ENCODE measurements around the gene DPY19L1. TPM values are rescaled to one million over a fixed set of nuclear protein-coding genes. Genes with fewer than 3 reads are reported as not detected.
"Not testable (repeated sequence)": the region's sequence is repeated elsewhere in the genome, so short reads cannot be mapped to it uniquely, and the experiment has no call there.

DPY19L1 gene
- total RNA-seq, 4 donors from 2014 or later = 4.1 to 6.8 (median 5.1) TPM

DNA sequence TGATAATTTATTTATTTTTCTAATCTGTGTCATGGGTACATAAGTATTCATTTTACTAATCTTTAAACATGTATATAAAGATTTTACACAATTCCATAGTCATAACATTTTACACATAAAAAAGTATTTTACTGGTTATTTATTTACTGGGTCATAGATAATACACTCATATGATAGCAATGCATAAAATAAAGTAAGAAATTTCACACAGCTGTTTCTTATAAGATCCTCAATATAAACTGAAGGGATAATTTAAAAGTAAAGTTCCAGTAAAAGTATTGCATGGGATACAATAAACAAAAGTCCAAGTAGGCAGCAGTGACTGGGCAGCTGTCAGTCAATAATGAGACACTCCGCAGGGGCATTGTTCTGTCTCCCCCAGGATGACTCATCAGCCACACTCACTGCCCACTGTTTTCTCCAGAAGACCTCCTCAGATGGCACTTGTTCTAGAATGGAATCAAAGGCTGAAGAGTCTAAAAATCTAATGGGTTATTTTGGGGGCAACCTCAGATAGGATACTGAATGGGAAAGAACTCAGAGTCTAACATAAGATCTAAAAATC, 32.7 kb downstream of the DPY19L1 start:
- Histone ChIP-seq H3K4me3 (no peak overlapping the region), H3K27me3 (no peaks in the 10 kb centered on the region), H3K36me3 (no peaks in the 10 kb centered on the region), H3K27ac (peak overlapping the region in 3 of 4 donors; percentile 22 to 72 (median 68)), H3K9me3 (no peaks in the 10 kb centered on the region), H3K4me1 (peaks cover 0 to 10% (median 0%) of the 10 kb centered on the region in 4 donors)
- TF ChIP-seq, protein P1, sequence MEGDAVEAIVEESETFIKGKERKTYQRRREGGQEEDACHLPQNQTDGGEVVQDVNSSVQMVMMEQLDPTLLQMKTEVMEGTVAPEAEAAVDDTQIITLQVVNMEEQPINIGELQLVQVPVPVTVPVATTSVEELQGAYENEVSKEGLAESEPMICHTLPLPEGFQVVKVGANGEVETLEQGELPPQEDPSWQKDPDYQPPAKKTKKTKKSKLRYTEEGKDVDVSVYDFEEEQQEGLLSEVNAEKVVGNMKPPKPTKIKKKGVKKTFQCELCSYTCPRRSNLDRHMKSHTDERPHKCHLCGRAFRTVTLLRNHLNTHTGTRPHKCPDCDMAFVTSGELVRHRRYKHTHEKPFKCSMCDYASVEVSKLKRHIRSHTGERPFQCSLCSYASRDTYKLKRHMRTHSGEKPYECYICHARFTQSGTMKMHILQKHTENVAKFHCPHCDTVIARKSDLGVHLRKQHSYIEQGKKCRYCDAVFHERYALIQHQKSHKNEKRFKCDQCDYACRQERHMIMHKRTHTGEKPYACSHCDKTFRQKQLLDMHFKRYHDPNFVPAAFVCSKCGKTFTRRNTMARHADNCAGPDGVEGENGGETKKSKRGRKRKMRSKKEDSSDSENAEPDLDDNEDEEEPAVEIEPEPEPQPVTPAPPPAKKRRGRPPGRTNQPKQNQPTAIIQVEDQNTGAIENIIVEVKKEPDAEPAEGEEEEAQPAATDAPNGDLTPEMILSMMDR (IDR thresholded peaks at IDR 0.05) = no peak
- TF ChIP-seq POLR2A (IDR thresholded peaks at IDR 0.05) = no peak
- DNase-seq = no peak

DNA sequence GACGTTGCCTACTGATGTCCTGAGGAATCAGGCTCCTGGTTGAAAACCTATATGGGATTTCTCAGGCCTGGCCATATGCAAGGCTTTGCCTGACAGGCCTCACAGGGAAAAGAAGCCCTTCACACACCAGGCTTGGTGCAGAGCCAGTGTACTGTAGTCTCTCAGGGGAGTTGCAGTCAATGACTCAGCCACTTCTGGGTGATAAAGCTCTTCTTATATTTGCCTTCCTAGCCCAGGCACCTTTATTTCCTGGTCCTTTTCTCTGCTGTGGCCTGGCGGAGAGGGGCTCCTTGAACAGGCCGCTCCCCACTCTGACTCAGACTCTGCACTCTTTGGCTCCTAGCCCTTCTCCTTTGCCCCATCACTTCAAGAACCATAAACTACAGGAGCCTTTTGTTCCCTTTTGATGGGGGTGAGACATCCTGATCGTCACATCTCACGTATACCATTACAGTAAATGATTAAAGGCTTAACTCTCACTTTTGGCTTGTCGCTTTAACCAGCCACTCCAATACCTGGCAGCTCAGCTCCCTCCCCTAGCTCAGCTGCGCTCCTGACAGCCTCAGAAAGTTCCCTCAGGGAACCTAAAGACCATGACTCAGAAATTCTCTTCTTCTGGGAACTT, 33.5 kb downstream of the DPY19L1 start:
- Histone ChIP-seq H3K27me3 (no peaks in the 10 kb centered on the region), H3K4me1 (peaks cover 0 to 10% (median 0%) of the 10 kb centered on the region in 4 donors), H3K9me3 (no peaks in the 10 kb centered on the region), H3K27ac (peak overlapping the region in 3 of 4 donors; percentile 43 to 87 (median 68)), H3K4me3 (no peak overlapping the region), H3K36me3 (no peaks in the 10 kb centered on the region)
- peak in 2 of 3 donors; percentile 79 to 86 for DNase-seq
- TF ChIP-seq, protein P1 (IDR thresholded peaks at IDR 0.05) = no peak
- TF ChIP-seq POLR2A (IDR thresholded peaks at IDR 0.05) = peak in 1 of 2 donors; percentile 25

DNA sequence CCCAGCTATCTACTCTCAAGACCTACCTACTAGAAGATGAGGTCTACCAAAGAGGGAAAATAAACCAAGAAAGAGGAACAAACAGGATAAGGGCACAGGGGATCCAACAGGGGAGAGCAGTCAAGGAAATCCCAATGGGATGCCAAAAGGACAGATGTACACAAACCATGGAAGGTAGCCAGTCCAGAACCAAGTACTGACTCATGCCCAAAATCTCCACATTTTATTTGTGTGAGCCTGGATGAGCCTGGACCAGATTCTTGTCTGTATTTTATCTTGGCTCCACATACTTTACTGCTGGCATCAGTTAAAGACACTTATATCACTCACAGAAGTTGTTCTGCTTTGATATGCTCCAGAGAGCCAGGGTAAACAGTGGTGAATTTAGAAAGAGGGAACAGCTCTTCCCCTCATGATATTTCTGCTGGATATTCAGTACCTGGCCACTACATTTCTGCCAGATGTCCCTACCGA, 34.1 kb downstream of the DPY19L1 start:
- H3K4me1 ChIP-seq, H3K36me3 ChIP-seq, DNase-seq, H3K9me3 ChIP-seq, H3K4me3 ChIP-seq, H3K27me3 ChIP-seq: not testable (repeated sequence)
- H3K27ac ChIP-seq = peak overlapping the region in 3 of 4 donors; percentile 43 to 87 (median 68)

DNA sequence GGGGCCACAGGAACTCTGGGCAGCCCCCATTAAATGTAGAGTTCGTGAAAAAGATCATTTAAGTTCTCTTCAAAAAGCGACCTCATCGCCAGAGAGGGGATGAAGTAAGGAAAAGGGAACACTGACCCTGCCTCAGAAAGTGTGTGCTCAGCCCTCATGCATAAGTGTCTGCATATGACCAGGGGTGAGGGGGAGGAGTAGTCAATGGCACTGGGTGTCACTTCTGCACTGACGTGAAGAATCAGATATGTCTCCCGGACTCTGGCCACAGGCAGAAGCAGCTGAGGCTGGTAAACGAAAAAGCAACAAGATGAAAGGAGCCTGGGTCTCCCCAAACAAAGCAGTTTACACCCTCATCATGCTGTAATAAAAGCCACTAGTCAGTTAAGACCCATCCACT, 39.0 kb downstream of the DPY19L1 start:
- DNase-seq, H3K4me3 ChIP-seq, H3K27ac ChIP-seq, H3K36me3 ChIP-seq, H3K9me3 ChIP-seq, H3K27me3 ChIP-seq, H3K4me1 ChIP-seq: not testable (repeated sequence)

DNA sequence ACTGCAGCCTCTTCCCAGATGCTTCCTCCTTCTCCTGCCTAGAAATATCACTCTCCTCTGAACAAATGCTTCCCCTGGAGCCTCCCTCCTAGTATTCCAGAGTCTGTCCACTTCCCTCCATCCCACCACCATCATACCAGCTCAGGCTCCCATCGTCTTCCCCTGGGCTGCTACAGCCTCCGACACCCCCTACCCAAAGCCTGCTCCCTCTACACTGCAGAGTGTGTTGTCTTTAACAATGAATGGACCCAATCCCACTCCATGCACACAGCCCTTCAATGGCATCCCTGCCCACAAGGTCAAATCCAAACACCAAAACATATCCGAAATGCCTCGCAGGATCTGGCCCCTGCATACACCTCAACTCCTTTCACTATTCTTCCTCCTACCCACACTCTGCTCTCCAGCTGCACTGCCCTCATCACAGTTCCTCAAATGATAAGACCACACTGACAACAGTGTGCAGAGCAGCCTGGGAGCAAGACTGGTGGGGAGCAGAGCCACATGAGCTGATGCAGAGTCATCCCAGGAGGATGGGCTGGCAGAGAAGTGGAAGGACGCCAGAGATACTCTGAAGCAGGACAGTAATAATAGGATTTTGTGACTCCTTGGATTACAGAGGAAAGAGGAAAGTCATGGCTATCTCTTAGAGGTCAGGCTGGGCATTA, 40.7 kb downstream of the DPY19L1 start:
- H3K27me3 ChIP-seq, H3K27ac ChIP-seq, H3K4me1 ChIP-seq, DNase-seq, H3K4me3 ChIP-seq, H3K36me3 ChIP-seq, H3K9me3 ChIP-seq: not testable (repeated sequence)

DNA sequence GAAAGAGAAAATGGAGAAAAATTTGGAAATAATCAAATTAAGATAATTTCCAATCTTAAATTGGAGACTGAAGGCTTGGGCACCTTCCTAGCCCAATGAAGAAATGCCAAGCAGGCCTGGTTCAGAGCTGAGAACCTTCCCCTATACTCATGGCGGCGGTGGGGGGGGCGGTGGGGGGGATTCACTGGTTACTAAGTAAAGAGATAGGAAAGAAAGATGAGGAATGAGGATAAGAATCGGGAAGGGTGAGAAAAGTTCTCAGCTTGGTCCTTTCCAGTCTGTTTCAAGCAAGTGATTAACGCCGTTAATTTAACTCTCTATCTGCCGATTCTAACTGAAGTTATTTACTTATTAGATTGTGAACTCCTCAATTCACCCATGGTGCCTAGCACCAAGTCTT, 41.5 kb downstream of the DPY19L1 start:
- Histone ChIP-seq H3K27ac (no peak overlapping the region), H3K36me3 (no peaks in the 10 kb centered on the region), H3K9me3 (no peaks in the 10 kb centered on the region), H3K4me3 (no peak overlapping the region), H3K4me1 (no peaks in the 10 kb centered on the region), H3K27me3 (no peaks in the 10 kb centered on the region)
- DNase-seq = no peak
- TF ChIP-seq, protein P1 (IDR thresholded peaks at IDR 0.05) = no peak
- no peak for TF ChIP-seq POLR2A (IDR thresholded peaks at IDR 0.05)

All from Peyer's patch (tissue), 4 donors.